CD4-positive, alpha-beta memory T cell (primary cell): ENCODE results near the gene P2RY14. TPM values are rescaled to one million over a fixed set of nuclear protein-coding genes. Genes with fewer than 3 reads are reported as not detected.
"Not testable (repeated sequence)": the region's sequence is repeated elsewhere in the genome, so short reads cannot be mapped to it uniquely, and the experiment has no call there.

ENCODE experiments used
- CTCF ChIA-PET: fragments of 350-600 bp; sonication (Branson Sonifier 250); formaldehyde crosslinking; loops from one replicate; lab custom pipeline; 2021; ENCODE audit warnings: inconsistent platforms; ENCODE audit not compliant: partially characterized antibody; lab: Charles Lee
- POLR2A ChIA-PET: fragments of 350-600 bp; sonication (Branson Sonifier 250); formaldehyde crosslinking; loops from one replicate; lab custom pipeline; 2021; ENCODE audit not compliant: partially characterized antibody; lab: Charles Lee
- DNase-seq, 5 donors: peaks; one replicate each; pipeline versions ENCODE4 v3.0.0 to v3.0.0-alpha.2; 2020 to 2022; ENCODE audit warnings: mixed read lengths in 1 of 5
- H3K27ac ChIP-seq: one replicate; pipeline ENCODE4 v1.7.0; 2013; ENCODE audit warnings: low read depth, low read length
- H3K27me3 ChIP-seq: 2 replicates; pipeline ENCODE4 v1.7.0; 2013; ENCODE audit warnings: mild to moderate bottlenecking, low read length, moderate library complexity; ENCODE audit not compliant: insufficient read depth
- H3K36me3 ChIP-seq: 2 replicates; pipeline ENCODE4 v1.7.0; 2013; ENCODE audit warnings: mild to moderate bottlenecking, low read length, moderate library complexity; ENCODE audit not compliant: insufficient read depth
- H3K4me1 ChIP-seq: 2 replicates; pipeline ENCODE4 v1.7.0; 2013; ENCODE audit warnings: mild to moderate bottlenecking, low read length, moderate library complexity; ENCODE audit not compliant: insufficient read depth
- H3K4me3 ChIP-seq, 2 donors: one replicate each; pipeline ENCODE4 v1.7.0; 2013; ENCODE audit warnings: low read length in 2 of 2, mild to moderate bottlenecking in 1 of 2
- H3K9me3 ChIP-seq, 2 donors: one replicate each; pipeline ENCODE4 v1.7.0; 2013; ENCODE audit warnings: low read length in 2 of 2, control low read depth in 1 of 2; ENCODE audit not compliant: control insufficient read depth in 1 of 2
- H3K27ac Mint-ChIP-seq, 7 donors: one replicate each; pipeline ENCODE4 v1.8.0; 2020 to 2021; ENCODE audit warnings: mixed read lengths in 7 of 7, mild to moderate bottlenecking in 6 of 7, inconsistent platforms in 3 of 7, moderate library complexity in 3 of 7
- H3K27me3 Mint-ChIP-seq, 2 donors: one replicate each; pipeline ENCODE4 v1.8.0; 2020 to 2021; ENCODE audit warnings: mixed read lengths in 2 of 2
- H3K36me3 Mint-ChIP-seq, 2 donors: one replicate each; pipeline ENCODE4 v1.8.0; 2020 to 2021; ENCODE audit warnings: mixed read lengths in 2 of 2, inconsistent platforms in 1 of 2, mild to moderate bottlenecking in 1 of 2
- H3K4me1 Mint-ChIP-seq, 4 donors: one replicate each; pipeline ENCODE4 v1.8.0; 2020 to 2021; ENCODE audit warnings: mixed read lengths in 4 of 4, mild to moderate bottlenecking in 1 of 4
- H3K4me3 Mint-ChIP-seq, 8 donors: one replicate each; pipeline ENCODE4 v1.8.0; 2020 to 2021; ENCODE audit warnings: mixed read lengths in 8 of 8, mild to moderate bottlenecking in 7 of 8, moderate library complexity in 6 of 8, inconsistent platforms in 3 of 8
- H3K9me3 Mint-ChIP-seq, 8 donors: one replicate each; pipeline ENCODE4 v1.8.0; 2020 to 2021; ENCODE audit warnings: mixed read lengths in 8 of 8, mild to moderate bottlenecking in 5 of 8, inconsistent platforms in 3 of 8, moderate library complexity in 1 of 8
- intact Hi-C: fragments of 100-400 bp; cut with micrococcal nuclease; formaldehyde crosslinking; loops from one replicate; pipeline ENCODE4 v1.15.1; 2023
- polyA plus RNA-seq, 2 donors: library from polyadenylated mRNA; unstranded; fragments of 300-500 nt; fragmentation: Illumina TruSeq; gene quantifications; one replicate each; pipeline ENCODE4 v1.2.3, GENCODE V29; 2021
- total RNA-seq, 2 experiments: library from RNA; stranded (reverse); gene quantifications; one replicate each; pipeline ENCODE4 v1.2.3, GENCODE V29; 2021

Gene P2RY14
- total and polyA plus RNA-seq, 4 experiments from 2014 or later: 0.36 to 1.3 (median 1.1) TPM

GRCh38 chr3:151171145-151171757, 107.1 kb downstream of the P2RY14 start:
- intact Hi-C loops: loop anchor here (1.0 kb wide), 1 partner anchor 32 kb away; the partner anchor contains the start of gene GPR171
- peak; percentile 39 to 61 (median 45) for DNase-seq
- no peak overlapping the region for H3K27ac ChIP-seq
- H3K4me1 ChIP-seq: peaks cover 34% of the 10 kb centered on the region
- peaks cover 27 to 49% (median 36%) of the 10 kb centered on the region in 4 donors for H3K4me1 Mint-ChIP-seq
- H3K9me3 Mint-ChIP-seq: no peaks in the 10 kb centered on the region
- ChIA-PET POLR2A (interaction anchor here (0.8 to 5.3 kb wide), 12 partner anchors 12 to 113 kb away, joined by 3 to 70 read pairs (median 5); partner anchors contain the start of genes GPR171 and P2RY14), CTCF (interaction anchor here (0.9 to 6.8 kb wide), 12 partner anchors 9 to 113 kb away, joined by 3 to 221 read pairs (median 6); partner anchors contain the start of genes GPR171 and P2RY14)
- no peaks in the 10 kb centered on the region for H3K36me3 Mint-ChIP-seq
- no peaks in the 10 kb centered on the region for H3K9me3 ChIP-seq
- peak overlapping the region in 1 of 2 donors; percentile 0 for H3K4me3 ChIP-seq
- peak overlapping the region; percentile 77 to 94 (median 90) for H3K27ac Mint-ChIP-seq
- no peaks in the 10 kb centered on the region for H3K36me3 ChIP-seq
- H3K27me3 ChIP-seq: no peaks in the 10 kb centered on the region
- H3K4me3 Mint-ChIP-seq: peak overlapping the region in 7 of 8 donors; percentile 36 to 78 (median 65)
- no peaks in the 10 kb centered on the region for H3K27me3 Mint-ChIP-seq

- peak overlapping the region in 7 of 8 donors; percentile 11 to 78 (median 65) for H3K4me3 Mint-ChIP-seq
- peaks cover 27 to 49% (median 36%) of the 10 kb centered on the region in 4 donors for H3K4me1 Mint-ChIP-seq
- POLR2A ChIA-PET: interaction anchor here (0.7 to 5.3 kb wide), 5 partner anchors 22 to 684 kb away, joined by 3 to 70 read pairs (median 4); partner anchors contain the start of gene GPR171
- not testable (repeated sequence) for H3K36me3 Mint-ChIP-seq, H3K9me3 ChIP-seq, H3K27me3 ChIP-seq, H3K27me3 Mint-ChIP-seq, H3K4me3 ChIP-seq, H3K36me3 ChIP-seq, H3K9me3 Mint-ChIP-seq, H3K27ac ChIP-seq
- CTCF ChIA-PET: interaction anchor here (0.7 to 6.8 kb wide), 10 partner anchors 10 to 116 kb away, joined by 3 to 221 read pairs (median 18); partner anchors contain the start of genes GPR171 and P2RY14
- H3K4me1 ChIP-seq: peaks cover 34% of the 10 kb centered on the region
- peak overlapping the region; percentile 77 to 94 (median 90) for H3K27ac Mint-ChIP-seq
- intact Hi-C loops: loop anchor here (5.0 kb wide), 1 partner anchor 747 kb away; no protein-coding TSS in a partner anchor
- peak in 2 of 5 donors; percentile 11 to 12 for DNase-seq
Measured at GRCh38 chr3:151169948-151170679, 108.2 kb downstream of the P2RY14 start.

DNA sequence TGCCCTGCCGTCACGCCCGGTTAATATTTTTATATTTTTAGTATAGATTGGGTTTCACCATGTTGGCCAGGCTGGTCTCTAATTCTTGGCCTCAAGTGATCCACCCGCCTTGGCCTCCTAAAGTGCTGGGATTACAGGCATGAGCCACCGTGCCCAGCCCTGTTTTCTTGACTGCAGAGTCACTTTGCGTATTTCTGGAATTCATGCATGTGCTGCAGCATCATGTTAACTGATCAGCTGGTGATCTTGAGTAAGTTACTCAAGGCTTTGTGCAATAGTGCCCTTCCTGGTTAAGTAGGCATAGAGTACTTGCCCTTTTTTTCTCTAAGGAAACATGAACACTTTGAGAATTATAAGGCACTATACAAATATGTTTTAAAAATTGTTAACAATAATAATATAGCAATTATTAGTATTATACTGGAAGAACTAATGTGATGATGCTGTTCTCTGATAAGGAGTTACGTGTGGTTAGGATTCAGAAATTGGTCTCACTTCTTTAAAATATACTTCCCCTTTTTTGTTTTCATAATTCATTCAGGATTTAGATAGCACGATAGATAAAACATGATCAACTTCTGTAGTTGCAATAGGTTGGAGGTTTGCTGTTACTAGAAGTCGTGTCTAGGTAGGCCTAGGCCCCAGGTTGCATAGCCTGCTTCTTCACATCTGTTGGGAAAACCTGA, 108.9 kb downstream of the P2RY14 start:
- H3K27me3 Mint-ChIP-seq: no peaks in the 10 kb centered on the region
- H3K27ac Mint-ChIP-seq: peak overlapping the region; percentile 55 to 91 (median 81)
- no peak for DNase-seq
- H3K36me3 ChIP-seq: no peaks in the 10 kb centered on the region
- ChIA-PET CTCF (interaction anchor here (0.6 to 6.8 kb wide), 19 partner anchors 9 to 466 kb away, joined by 3 to 221 read pairs (median 16); partner anchors contain the start of genes ERICH6, GPR171 and P2RY14), POLR2A (interaction anchor here (0.7 to 5.3 kb wide), 4 partner anchors 32 to 683 kb away, joined by 3 to 70 read pairs (median 4); partner anchors contain the start of gene GPR171)
- no peaks in the 10 kb centered on the region for H3K27me3 ChIP-seq
- H3K9me3 Mint-ChIP-seq: no peaks in the 10 kb centered on the region
- no peak overlapping the region for H3K27ac ChIP-seq
- H3K36me3 Mint-ChIP-seq: no peaks in the 10 kb centered on the region
- peaks cover 34% of the 10 kb centered on the region for H3K4me1 ChIP-seq
- peaks cover 27 to 49% (median 36%) of the 10 kb centered on the region in 4 donors for H3K4me1 Mint-ChIP-seq
- peak overlapping the region in 3 of 8 donors; percentile 12 to 57 (median 23) for H3K4me3 Mint-ChIP-seq
- H3K9me3 ChIP-seq: no peaks in the 10 kb centered on the region
- H3K4me3 ChIP-seq: no peak overlapping the region
- intact Hi-C loops: loop anchor here (5.0 kb wide), 1 partner anchor 748 kb away; no protein-coding TSS in a partner anchor

DNA sequence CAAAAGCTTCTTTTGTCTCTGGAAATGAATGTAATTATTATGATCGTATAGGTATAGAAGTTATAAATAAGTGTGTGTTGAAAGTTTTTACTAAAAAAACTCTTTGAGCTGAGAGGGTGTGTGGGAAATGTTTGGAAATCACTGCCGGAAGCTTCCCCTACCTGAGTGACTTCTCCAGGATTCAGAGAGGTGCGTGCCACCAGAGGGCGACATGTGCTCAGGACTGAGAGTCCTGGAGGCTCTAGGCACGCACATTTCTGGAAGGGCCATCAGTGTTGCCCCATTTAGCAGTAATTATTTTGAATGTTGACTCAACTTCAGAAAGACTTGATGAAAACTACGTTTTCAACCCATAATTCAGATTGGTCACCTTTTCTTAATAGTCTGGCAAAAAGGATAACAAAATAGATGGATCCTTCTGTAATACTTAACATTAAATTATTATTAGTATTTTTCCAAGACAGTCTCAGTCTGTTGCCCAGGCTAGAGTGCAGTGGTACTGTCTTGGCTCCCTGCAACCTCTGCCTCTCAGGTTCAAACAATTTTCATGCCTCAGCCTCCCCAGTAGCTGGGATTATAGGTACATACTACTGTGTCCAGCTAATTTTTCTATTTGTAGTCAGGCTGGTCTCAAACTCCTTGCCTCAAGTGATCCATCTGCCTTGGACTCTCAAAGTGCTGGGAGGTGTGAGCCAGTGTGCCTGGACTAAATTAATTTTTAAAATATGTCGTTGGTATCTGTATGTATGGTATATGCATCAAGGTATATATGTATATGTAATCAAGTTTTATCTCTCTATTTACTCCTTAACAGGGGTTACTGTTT, 109.9 kb downstream of the P2RY14 start:
- Mint-ChIP-seq H3K27ac (peak overlapping the region in 3 of 7 donors; percentile 2 to 76 (median 43)), H3K9me3 (no peaks in the 10 kb centered on the region)

GRCh38 chr3:151166161-151166560, 112.2 kb downstream of the P2RY14 start:
- Mint-ChIP-seq H3K4me1 (peaks cover 16 to 24% (median 20%) of the 10 kb centered on the region in 4 donors), H3K36me3 (no peaks in the 10 kb centered on the region), H3K27me3 (peaks cover 2% of the 10 kb centered on the region in 2 donors), H3K27ac (no peak overlapping the region), H3K9me3 (no peaks in the 10 kb centered on the region), H3K4me3 (no peak overlapping the region)
- intact Hi-C loops: loop anchor here (5.0 kb wide), 1 partner anchor 751 kb away; no protein-coding TSS in a partner anchor
- H3K4me1 ChIP-seq: peaks cover 21% of the 10 kb centered on the region
- CTCF ChIA-PET: interaction anchor here (1.1 to 6.8 kb wide), 8 partner anchors 23 to 753 kb away, joined by 3 to 221 read pairs (median 56); partner anchors contain the start of gene P2RY14
- POLR2A ChIA-PET: no interaction called here
- no peak for DNase-seq
- no peaks in the 10 kb centered on the region for H3K9me3 ChIP-seq
- no peak overlapping the region for H3K27ac ChIP-seq
- no peak overlapping the region for H3K4me3 ChIP-seq
- H3K27me3 ChIP-seq: no peaks in the 10 kb centered on the region
- no peaks in the 10 kb centered on the region for H3K36me3 ChIP-seq

More for the DNA sequence above, 109.9 kb downstream of the P2RY14 start:
- Mint-ChIP-seq H3K27me3 (no peaks in the 10 kb centered on the region), H3K4me1 (peaks cover 26 to 39% (median 33%) of the 10 kb centered on the region in 4 donors), H3K36me3 (no peaks in the 10 kb centered on the region), H3K4me3 (no peak overlapping the region)
- ChIA-PET POLR2A (interaction anchor here (0.9 to 5.3 kb wide), 7 partner anchors 33 to 112 kb away, joined by 3 to 70 read pairs (median 4); partner anchors contain the start of genes GPR171 and P2RY14), CTCF (interaction anchor here (0.6 to 6.8 kb wide), 41 partner anchors 9 to 748 kb away, joined by 3 to 221 read pairs (median 6); partner anchors contain the start of genes ERICH6, GPR171 and P2RY14)
- DNase-seq: peak; percentile 69 to 75 (median 72)
- H3K27ac ChIP-seq: no peak overlapping the region
- H3K4me1 ChIP-seq: peaks cover 34% of the 10 kb centered on the region
- H3K36me3 ChIP-seq: no peaks in the 10 kb centered on the region
- H3K9me3 ChIP-seq: no peaks in the 10 kb centered on the region
- no peak overlapping the region for H3K4me3 ChIP-seq
- H3K27me3 ChIP-seq: no peaks in the 10 kb centered on the region
- intact Hi-C loops: loop anchor here (1.0 to 5.0 kb wide), 5 partner anchors 42 to 749 kb away; no protein-coding TSS in a partner anchor

DNA sequence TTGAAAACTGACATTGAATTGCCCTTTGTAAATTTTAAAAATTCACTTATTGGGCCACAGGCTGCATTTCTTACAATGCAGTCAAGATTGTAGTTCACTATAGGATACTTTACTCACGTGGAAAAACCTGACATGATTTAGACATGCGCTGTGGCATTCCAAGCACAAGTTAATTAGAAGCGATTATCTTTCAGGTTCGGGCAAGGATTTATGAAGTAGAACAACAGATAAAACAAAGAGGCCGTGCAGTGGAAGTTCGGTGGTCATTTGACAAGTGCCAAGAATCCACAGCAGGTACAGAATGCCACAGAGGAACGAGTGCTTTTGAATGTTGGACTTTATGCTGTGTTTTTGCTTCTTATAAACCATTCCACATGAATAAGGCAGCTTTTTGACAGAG, 113.1 kb downstream of the P2RY14 start:
- peaks cover 12% of the 10 kb centered on the region for H3K4me1 ChIP-seq
- intact Hi-C loops: loop anchor here (5.0 kb wide), 1 partner anchor 752 kb away; no protein-coding TSS in a partner anchor
- H3K27me3 ChIP-seq: no peaks in the 10 kb centered on the region
- no peaks in the 10 kb centered on the region for H3K9me3 ChIP-seq
- DNase-seq: no peak
- no peaks in the 10 kb centered on the region for H3K36me3 ChIP-seq
- Mint-ChIP-seq H3K27me3 (peaks cover 3 to 5% of the 10 kb centered on the region in 2 donors), H3K9me3 (no peaks in the 10 kb centered on the region), H3K4me1 (peaks cover 8 to 15% (median 12%) of the 10 kb centered on the region in 4 donors), H3K4me3 (no peak overlapping the region), H3K27ac (no peak overlapping the region), H3K36me3 (no peaks in the 10 kb centered on the region)
- ChIA-PET POLR2A (no interaction called here), CTCF (no interaction called here)
- H3K4me3 ChIP-seq: no peak overlapping the region
- H3K27ac ChIP-seq: no peak overlapping the region
